ENCODE results near the gene ROCK2. TPM values are rescaled to one million over a fixed set of nuclear protein-coding genes. Genes with fewer than 3 reads are reported as not detected.
"Not testable (repeated sequence)": the region's sequence is repeated elsewhere in the genome, so short reads cannot be mapped to it uniquely, and the experiment has no call there.

ROCK2 gene
- total and polyA plus RNA-seq, 9 donors = 27.6 to 47.9 (median 40.8) TPM

- Histone ChIP-seq H3K36me3 (ENCODE audit: control insufficient read depth, insufficient read depth, low read length) (peaks cover 2% of the 10 kb centered on the region), H3K4me1 (ENCODE audit: control insufficient read depth, insufficient read depth, low read length) (no peaks in the 10 kb centered on the region)
- WGBS (ENCODE audit: insufficient coverage) = 92% methylated on average over 2 of the region's 3 CpGs
These were observed 102.8 kb downstream of the ROCK2 start for GRCh38 chr2:11241412-11242203.

GRCh38 chr2:11239666-11240462, 104.6 kb downstream of the ROCK2 start:
- Histone ChIP-seq H3K9me3 (replicated peaks; ENCODE audit: control insufficient read depth, low read depth, low read length) (no peaks in the 10 kb centered on the region), H3K4me1 (ENCODE audit: control insufficient read depth, insufficient read depth, low read length) (no peaks in the 10 kb centered on the region), H3K27me3 (ENCODE audit: control insufficient read depth, insufficient read depth, low read length) (no peaks in the 10 kb centered on the region), H3K4me3 (ENCODE audit: low read length) (no peak overlapping the region), H3K27ac (ENCODE audit: low read length) (no peak overlapping the region), H3K36me3 (ENCODE audit: control insufficient read depth, insufficient read depth, low read length) (peaks cover 2% of the 10 kb centered on the region)
- no peak for DNase-seq
- 95% methylated on average over 4 of the region's 6 CpGs for WGBS (ENCODE audit: insufficient coverage)

More at GRCh38 chr2:11241412-11242203, 102.8 kb downstream of the ROCK2 start:
- H3K4me3 ChIP-seq (ENCODE audit: low read length) = no peak overlapping the region
- no peaks in the 10 kb centered on the region for H3K9me3 ChIP-seq (replicated peaks; ENCODE audit: control insufficient read depth, low read depth, low read length)
- no peak for DNase-seq
- no peak overlapping the region for H3K27ac ChIP-seq (ENCODE audit: low read length)
- H3K27me3 ChIP-seq (ENCODE audit: control insufficient read depth, insufficient read depth, low read length) = no peaks in the 10 kb centered on the region

GRCh38 chr2:11239147-11239546, 105.3 kb downstream of the ROCK2 start:
- Histone ChIP-seq H3K27me3 (ENCODE audit: control insufficient read depth, insufficient read depth, low read length) (no peaks in the 10 kb centered on the region), H3K36me3 (ENCODE audit: control insufficient read depth, insufficient read depth, low read length) (no peaks in the 10 kb centered on the region), H3K9me3 (replicated peaks; ENCODE audit: control insufficient read depth, low read depth, low read length) (no peaks in the 10 kb centered on the region), H3K4me1 (ENCODE audit: control insufficient read depth, insufficient read depth, low read length) (no peaks in the 10 kb centered on the region), H3K4me3 (ENCODE audit: low read length) (no peak overlapping the region), H3K27ac (ENCODE audit: low read length) (no peak overlapping the region)
- no CpG with 5 or more reads among the region's 2 CpGs for WGBS (ENCODE audit: insufficient coverage)
- no peak for DNase-seq

GRCh38 chr2:11237122-11237521, 107.3 kb downstream of the ROCK2 start:
- no peak overlapping the region for H3K27ac ChIP-seq (ENCODE audit: low read length)
- H3K4me3 ChIP-seq (ENCODE audit: low read length) = no peak overlapping the region
- no CpG with 5 or more reads among the region's 2 CpGs for WGBS (ENCODE audit: insufficient coverage)
- H3K36me3 ChIP-seq (ENCODE audit: control insufficient read depth, insufficient read depth, low read length) = no peaks in the 10 kb centered on the region
- H3K4me1 ChIP-seq (ENCODE audit: control insufficient read depth, insufficient read depth, low read length) = no peaks in the 10 kb centered on the region
- H3K27me3 ChIP-seq (ENCODE audit: control insufficient read depth, insufficient read depth, low read length) = no peaks in the 10 kb centered on the region
- DNase-seq = no peak
- no peaks in the 10 kb centered on the region for H3K9me3 ChIP-seq (replicated peaks; ENCODE audit: control insufficient read depth, low read depth, low read length)

GRCh38 chr2:11236335-11236734, 108.1 kb downstream of the ROCK2 start:
- no peak overlapping the region for H3K27ac ChIP-seq (ENCODE audit: low read length)
- H3K9me3 ChIP-seq (replicated peaks; ENCODE audit: control insufficient read depth, low read depth, low read length) = no peaks in the 10 kb centered on the region
- no peak overlapping the region for H3K4me3 ChIP-seq (ENCODE audit: low read length)
- H3K4me1 ChIP-seq (ENCODE audit: control insufficient read depth, insufficient read depth, low read length) = no peaks in the 10 kb centered on the region
- no CpG with 5 or more reads among the region's 3 CpGs for WGBS (ENCODE audit: insufficient coverage)
- no peaks in the 10 kb centered on the region for H3K36me3 ChIP-seq (ENCODE audit: control insufficient read depth, insufficient read depth, low read length)
- H3K27me3 ChIP-seq (ENCODE audit: control insufficient read depth, insufficient read depth, low read length) = no peaks in the 10 kb centered on the region
- DNase-seq = no peak

GRCh38 chr2:11235583-11235982, 108.9 kb downstream of the ROCK2 start:
- WGBS (ENCODE audit: insufficient coverage) = 79% methylated on average over 2 of the region's 2 CpGs
- DNase-seq = no peak
- H3K4me3 ChIP-seq (ENCODE audit: low read length) = no peak overlapping the region

GRCh38 chr2:11234309-11234708, 110.1 kb downstream of the ROCK2 start:
- Histone ChIP-seq H3K27me3 (ENCODE audit: control insufficient read depth, insufficient read depth, low read length) (no peaks in the 10 kb centered on the region), H3K27ac (ENCODE audit: low read length) (no peak overlapping the region), H3K4me1 (ENCODE audit: control insufficient read depth, insufficient read depth, low read length) (no peaks in the 10 kb centered on the region), H3K4me3 (ENCODE audit: low read length) (no peak overlapping the region), H3K36me3 (ENCODE audit: control insufficient read depth, insufficient read depth, low read length) (no peaks in the 10 kb centered on the region), H3K9me3 (replicated peaks; ENCODE audit: control insufficient read depth, low read depth, low read length) (no peaks in the 10 kb centered on the region)
- no CpG with 5 or more reads among the region's 1 CpG for WGBS (ENCODE audit: insufficient coverage)
- DNase-seq = peak; percentile 25

More at GRCh38 chr2:11235583-11235982, 108.9 kb downstream of the ROCK2 start:
- no peaks in the 10 kb centered on the region for H3K36me3 ChIP-seq (ENCODE audit: control insufficient read depth, insufficient read depth, low read length)
- H3K9me3 ChIP-seq (replicated peaks; ENCODE audit: control insufficient read depth, low read depth, low read length) = no peaks in the 10 kb centered on the region
- H3K27me3 ChIP-seq (ENCODE audit: control insufficient read depth, insufficient read depth, low read length) = no peaks in the 10 kb centered on the region
- no peaks in the 10 kb centered on the region for H3K4me1 ChIP-seq (ENCODE audit: control insufficient read depth, insufficient read depth, low read length)
- no peak overlapping the region for H3K27ac ChIP-seq (ENCODE audit: low read length)

- not testable (repeated sequence) for H3K4me1 ChIP-seq (ENCODE audit: control insufficient read depth, insufficient read depth, low read length); H3K9me3 ChIP-seq (replicated peaks; ENCODE audit: control insufficient read depth, low read depth, low read length); H3K27me3 ChIP-seq (ENCODE audit: control insufficient read depth, insufficient read depth, low read length); H3K36me3 ChIP-seq (ENCODE audit: control insufficient read depth, insufficient read depth, low read length); H3K4me3 ChIP-seq (ENCODE audit: low read length); H3K27ac ChIP-seq (ENCODE audit: low read length); DNase-seq
- WGBS (ENCODE audit: insufficient coverage) = no CpG with 5 or more reads among the region's 11 CpGs
These were observed 113.2 kb downstream of the ROCK2 start for GRCh38 chr2:11231193-11231592.

GRCh38 chr2:11228692-11229091, 115.7 kb downstream of the ROCK2 start:
- H3K36me3 ChIP-seq (ENCODE audit: control insufficient read depth, insufficient read depth, low read length) = peaks cover 2% of the 10 kb centered on the region
- no peak overlapping the region for H3K4me3 ChIP-seq (ENCODE audit: low read length)
- WGBS (ENCODE audit: insufficient coverage) = no CpG with 5 or more reads among the region's 1 CpG
- no peaks in the 10 kb centered on the region for H3K4me1 ChIP-seq (ENCODE audit: control insufficient read depth, insufficient read depth, low read length)
- H3K27me3 ChIP-seq (ENCODE audit: control insufficient read depth, insufficient read depth, low read length) = no peaks in the 10 kb centered on the region
- no peak for DNase-seq
- no peak overlapping the region for H3K27ac ChIP-seq (ENCODE audit: low read length)
- no peaks in the 10 kb centered on the region for H3K9me3 ChIP-seq (replicated peaks; ENCODE audit: control insufficient read depth, low read depth, low read length)

- Histone ChIP-seq H3K4me1 (ENCODE audit: control insufficient read depth, insufficient read depth, low read length) (no peaks in the 10 kb centered on the region), H3K27me3 (ENCODE audit: control insufficient read depth, insufficient read depth, low read length) (no peaks in the 10 kb centered on the region), H3K9me3 (replicated peaks; ENCODE audit: control insufficient read depth, low read depth, low read length) (no peaks in the 10 kb centered on the region), H3K36me3 (ENCODE audit: control insufficient read depth, insufficient read depth, low read length) (peaks cover 2% of the 10 kb centered on the region), H3K4me3 (ENCODE audit: low read length) (no peak overlapping the region), H3K27ac (ENCODE audit: low read length) (no peak overlapping the region)
- no peak for DNase-seq
These were observed 116.8 kb downstream of the ROCK2 start for GRCh38 chr2:11227595-11227994.
